Glutamatergic neuron (in vitro differentiated cells): ENCODE results near the gene ING3. TPM values are rescaled to one million over a fixed set of nuclear protein-coding genes. Genes with fewer than 3 reads are reported as not detected.

Experiments
- DNase-seq: peaks from one replicate; pipeline ENCODE4 v3.0.0; 2022
- H3K27ac Mint-ChIP-seq: one replicate; pipeline ENCODE4 v1.8.0; 2020; ENCODE audit warnings: mild to moderate bottlenecking, mixed read lengths, inconsistent platforms; ENCODE audit not compliant: unreplicated experiment
- H3K27me3 Mint-ChIP-seq: one replicate; pipeline ENCODE4 v1.8.0; 2020; ENCODE audit warnings: mild to moderate bottlenecking, moderate library complexity, mixed read lengths, inconsistent platforms; ENCODE audit not compliant: unreplicated experiment
- H3K36me3 Mint-ChIP-seq: one replicate; pipeline ENCODE4 v1.8.0; 2020; ENCODE audit warnings: mild to moderate bottlenecking, mixed read lengths, inconsistent platforms; ENCODE audit not compliant: unreplicated experiment
- H3K4me1 Mint-ChIP-seq: one replicate; pipeline ENCODE4 v1.8.0; 2020; ENCODE audit warnings: mild to moderate bottlenecking, low read depth, mixed read lengths, inconsistent platforms; ENCODE audit not compliant: unreplicated experiment
- H3K4me3 Mint-ChIP-seq: one replicate; pipeline ENCODE4 v1.8.0; 2020; ENCODE audit warnings: mild to moderate bottlenecking, mixed read lengths, inconsistent platforms; ENCODE audit not compliant: unreplicated experiment
- H3K9me3 Mint-ChIP-seq: one replicate; pipeline ENCODE4 v1.8.0; 2020; ENCODE audit warnings: mild to moderate bottlenecking, moderate library complexity, mixed read lengths, inconsistent platforms; ENCODE audit not compliant: unreplicated experiment
- CTCF ChIP-seq: fragments of 200-600 bp; sonication (generic); IDR thresholded peaks from one replicate; pipeline ENCODE4 v1.5.0; 2021; ENCODE audit not compliant: partially characterized antibody, unreplicated experiment
- total RNA-seq: library from RNA; stranded (reverse); fragmentation: NEBNext Ultra II Directional; extraction: Animal tissue kit (Norgen Biotek cat#: 25700); gene quantifications from one replicate; pipeline ENCODE4 v1.2.1, GENCODE V29; 2021; ENCODE audit not compliant: unreplicated experiment

The ING3 gene
- total RNA-seq, 1 donor from 2014 or later = 14.9 TPM

DNA sequence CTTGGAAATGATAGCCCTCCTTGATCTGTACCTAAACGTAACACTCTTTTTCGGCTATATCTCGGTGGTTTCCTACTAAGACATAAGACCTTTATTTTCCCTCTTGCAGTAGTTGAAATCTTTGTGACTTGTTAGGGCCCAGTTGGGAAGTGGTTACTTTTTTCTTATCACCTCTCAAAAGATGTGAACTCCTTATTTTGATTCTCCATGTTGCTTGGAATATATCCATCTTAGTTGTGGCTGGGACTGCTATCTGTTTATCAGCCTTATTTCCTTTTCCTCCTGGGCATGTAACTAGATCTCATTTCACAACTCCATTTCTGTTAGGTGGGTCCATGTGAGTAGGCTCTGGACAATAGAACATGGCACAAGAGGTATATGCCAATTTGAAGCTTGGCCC lies 33.8 kb downstream of the ING3 start:
- no peaks in the 10 kb centered on the region for H3K36me3 Mint-ChIP-seq
- H3K27ac Mint-ChIP-seq = no peak overlapping the region
- no peaks in the 10 kb centered on the region for H3K9me3 Mint-ChIP-seq
- no peak for DNase-seq
- no peak overlapping the region for H3K4me3 Mint-ChIP-seq
- no peak for TF ChIP-seq CTCF
- peaks cover 2% of the 10 kb centered on the region for H3K4me1 Mint-ChIP-seq
- H3K27me3 Mint-ChIP-seq = peaks cover 1% of the 10 kb centered on the region

GRCh38 chr7:120985130-120985758 lies 34.7 kb downstream of the ING3 start:
- Mint-ChIP-seq H3K4me1 (peaks cover 2% of the 10 kb centered on the region), H3K9me3 (no peaks in the 10 kb centered on the region)

DNA sequence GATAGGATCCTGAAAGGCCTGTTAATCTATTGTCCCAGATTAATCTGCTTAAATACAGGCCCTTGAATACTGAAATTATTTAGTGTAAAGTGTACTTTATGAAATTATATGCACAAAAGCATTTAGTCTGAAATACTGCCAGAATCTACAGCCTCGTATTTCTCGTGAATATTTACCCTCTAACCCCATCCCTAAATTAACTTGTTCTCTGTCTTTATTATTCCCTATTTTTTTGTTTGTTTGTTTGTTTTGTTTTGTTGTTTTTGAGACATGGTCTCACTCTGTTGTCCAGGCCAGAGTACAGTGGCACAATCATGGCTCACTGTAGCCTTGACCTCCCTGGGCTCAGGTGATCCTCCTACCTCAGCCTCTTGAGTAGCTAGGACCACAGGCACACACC lies 35.3 kb downstream of the ING3 start:
- Mint-ChIP-seq H3K9me3 (no peaks in the 10 kb centered on the region), H3K4me1 (peaks cover 2% of the 10 kb centered on the region), H3K36me3 (no peaks in the 10 kb centered on the region), H3K4me3 (no peak overlapping the region), H3K27me3 (peaks cover 1% of the 10 kb centered on the region), H3K27ac (no peak overlapping the region)
- DNase-seq = no peak
- no peak for TF ChIP-seq CTCF

More at GRCh38 chr7:120985130-120985758, 34.7 kb downstream of the ING3 start:
- Mint-ChIP-seq H3K27me3 (peaks cover 1% of the 10 kb centered on the region), H3K36me3 (no peaks in the 10 kb centered on the region), H3K4me3 (no peak overlapping the region), H3K27ac (no peak overlapping the region)
- TF ChIP-seq CTCF = no peak
- no peak for DNase-seq

- peaks cover 1% of the 10 kb centered on the region for H3K27me3 Mint-ChIP-seq
- no peak for TF ChIP-seq CTCF
Measured at GRCh38 chr7:120986650-120987049, 36.1 kb downstream of the ING3 start.

GRCh38 chr7:120987280-120987679 lies 36.7 kb downstream of the ING3 start:
- no peaks in the 10 kb centered on the region for H3K9me3 Mint-ChIP-seq
- no peak for DNase-seq
- H3K27ac Mint-ChIP-seq = no peak overlapping the region

More at GRCh38 chr7:120986650-120987049, 36.1 kb downstream of the ING3 start:
- Mint-ChIP-seq H3K4me3 (no peak overlapping the region), H3K27ac (no peak overlapping the region), H3K36me3 (no peaks in the 10 kb centered on the region), H3K4me1 (peaks cover 2% of the 10 kb centered on the region), H3K9me3 (no peaks in the 10 kb centered on the region)
- no peak for DNase-seq

More at GRCh38 chr7:120987280-120987679, 36.7 kb downstream of the ING3 start:
- Mint-ChIP-seq H3K4me3 (no peak overlapping the region), H3K36me3 (no peaks in the 10 kb centered on the region), H3K27me3 (peaks cover 1% of the 10 kb centered on the region), H3K4me1 (peaks cover 2% of the 10 kb centered on the region)
- no peak for TF ChIP-seq CTCF
